HG02588 (cell line): ENCODE measurements around the gene BTC.
A peak's percentile ranks its signal among the peaks of the same experiment; 100 is the strongest.
"Not testable (repeated sequence)": the region's sequence is repeated elsewhere in the genome, so short reads cannot be mapped to it uniquely, and the experiment has no call there.

ENCODE experiments used
- ATAC-seq: cut with Tn5 transposase; IDR thresholded peaks from one replicate; pipeline ENCODE4 v1.9.1; 2021; ENCODE audit warnings: mild to moderate bottlenecking, moderate library complexity; ENCODE audit not compliant: unreplicated experiment

BTC gene, protein sequence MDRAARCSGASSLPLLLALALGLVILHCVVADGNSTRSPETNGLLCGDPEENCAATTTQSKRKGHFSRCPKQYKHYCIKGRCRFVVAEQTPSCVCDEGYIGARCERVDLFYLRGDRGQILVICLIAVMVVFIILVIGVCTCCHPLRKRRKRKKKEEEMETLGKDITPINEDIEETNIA

DNA sequence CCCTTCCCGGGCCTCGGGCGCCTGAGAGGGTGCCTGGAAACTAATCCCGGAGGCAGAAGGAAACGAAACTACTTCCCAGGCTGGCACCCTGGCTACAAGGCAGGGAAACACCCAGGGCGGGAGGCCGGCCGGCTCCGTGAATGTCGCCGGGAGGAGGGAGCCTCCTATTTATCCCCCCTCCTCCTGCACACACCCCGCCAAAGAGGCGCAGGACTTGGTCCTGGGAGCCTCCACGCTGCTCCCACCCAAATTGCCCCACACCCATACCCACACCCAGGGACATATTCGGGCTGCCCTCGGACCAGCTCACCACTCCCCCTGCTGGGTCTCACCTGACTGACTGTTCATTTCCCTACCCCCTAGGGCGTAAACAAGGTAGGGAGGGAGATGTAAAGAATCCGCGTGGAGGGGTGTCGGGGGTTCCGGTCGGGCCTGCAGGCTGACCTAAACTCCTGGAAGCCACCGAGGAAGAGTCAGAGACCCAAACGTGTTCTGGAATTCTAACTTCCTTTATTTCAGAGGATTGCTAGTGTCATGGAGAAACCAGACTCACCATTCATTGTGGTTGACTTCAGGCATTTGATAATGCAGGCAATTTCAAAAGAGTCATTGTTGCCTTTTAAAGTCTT, at the start of gene BTC:
Gene BTC (minus strand): TSS at position 142 of the 629 bp plus-strand sequence. CDS start 198 bp downstream, outside the sequence.
- ATAC-seq = no peak

DNA sequence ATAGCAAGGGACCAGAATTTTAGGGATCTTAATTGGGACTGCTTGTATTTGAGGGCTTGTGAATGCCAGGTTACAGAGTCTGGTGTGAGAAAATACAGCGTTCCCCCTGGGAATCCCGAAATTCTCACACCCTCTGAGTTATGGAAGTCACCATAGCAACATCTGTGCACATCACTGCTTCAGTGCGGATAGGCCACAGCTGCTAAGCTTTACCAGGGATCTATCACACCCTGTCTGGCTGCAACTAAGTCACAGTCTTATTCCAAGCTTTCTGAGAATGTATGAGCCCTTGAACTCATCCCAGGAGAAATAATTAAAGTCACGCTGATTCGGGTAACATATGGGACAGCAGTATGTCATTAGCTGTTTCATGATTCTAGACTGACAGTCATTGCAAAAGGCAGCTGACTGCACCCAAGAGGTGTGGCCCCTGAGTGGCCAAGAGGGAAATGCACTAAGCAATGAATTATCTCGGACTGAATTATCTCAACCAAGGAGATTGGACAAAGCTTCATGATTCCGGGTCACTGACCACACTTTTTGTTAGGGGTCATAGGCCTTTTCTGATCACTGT, 46.7 kb upstream of the BTC start:
- no peak for ATAC-seq

DNA sequence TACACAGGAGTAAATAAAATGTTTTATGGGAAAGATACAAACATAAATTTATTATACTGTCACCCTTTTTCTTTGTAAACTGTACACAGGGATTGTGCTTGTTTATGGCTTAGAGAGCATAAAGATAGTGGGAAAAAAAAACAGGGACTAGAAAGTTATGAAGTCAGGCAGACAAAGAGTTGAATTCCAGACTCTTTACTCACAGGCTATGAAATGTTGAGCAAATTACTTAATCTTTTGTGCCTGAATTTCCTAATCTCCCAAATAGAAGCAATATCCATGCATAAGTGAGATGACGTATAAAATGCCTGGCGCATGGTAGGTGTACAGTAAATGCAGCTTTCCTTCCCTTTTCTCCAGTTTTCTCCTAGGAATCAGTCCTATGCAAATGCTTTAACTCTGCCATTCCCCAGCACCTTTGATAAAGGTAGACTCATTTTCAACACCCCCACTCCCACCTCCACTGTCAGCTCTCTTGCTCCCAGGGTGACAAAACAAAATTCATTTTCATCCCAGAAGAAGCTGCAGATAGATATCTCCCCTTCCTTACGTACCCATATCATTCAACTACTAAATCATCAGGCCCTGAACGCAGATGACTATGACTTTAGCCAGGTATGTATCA, 44.5 kb upstream of the BTC start:
- no peak for ATAC-seq

DNA sequence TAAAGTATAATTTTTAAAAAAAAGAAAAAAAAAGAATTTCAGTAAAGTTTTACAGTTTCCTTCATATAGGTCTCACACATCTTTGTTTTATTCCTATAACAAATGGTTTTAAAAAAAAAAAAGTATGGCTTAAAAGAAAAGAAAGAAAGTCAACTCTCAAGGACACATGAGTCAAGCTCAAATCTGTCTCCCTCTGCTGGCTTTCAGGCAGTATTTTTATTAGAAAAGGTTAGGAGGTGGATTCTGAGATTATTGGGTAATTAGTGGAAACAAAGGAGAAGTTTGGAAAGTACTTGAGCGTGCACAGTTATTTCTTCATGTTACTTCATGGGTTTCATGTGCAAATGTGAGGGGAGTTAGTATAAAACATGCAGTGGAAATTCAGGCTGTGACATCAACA, 36.6 kb upstream of the BTC start:
- no peak for ATAC-seq

DNA sequence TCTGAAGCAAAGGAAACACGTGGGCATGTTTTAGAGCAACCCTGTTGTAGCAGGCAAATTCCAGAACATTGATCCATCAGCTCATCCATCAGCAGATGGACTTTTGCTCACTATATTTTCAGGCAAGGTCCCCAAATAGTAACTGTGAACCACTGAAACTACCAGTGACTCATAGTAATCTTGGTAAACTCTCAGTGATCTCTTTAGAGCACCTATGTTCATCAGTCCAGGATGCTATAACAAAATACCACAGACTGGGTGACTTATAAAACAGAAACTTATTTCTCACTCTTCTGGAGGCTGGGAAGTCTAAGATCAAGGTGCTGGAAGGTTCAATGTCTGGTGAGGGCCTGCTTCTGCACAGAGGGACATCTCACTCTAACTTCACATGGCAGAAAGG, 28.9 kb upstream of the BTC start:
- ATAC-seq = peak; percentile 60

DNA sequence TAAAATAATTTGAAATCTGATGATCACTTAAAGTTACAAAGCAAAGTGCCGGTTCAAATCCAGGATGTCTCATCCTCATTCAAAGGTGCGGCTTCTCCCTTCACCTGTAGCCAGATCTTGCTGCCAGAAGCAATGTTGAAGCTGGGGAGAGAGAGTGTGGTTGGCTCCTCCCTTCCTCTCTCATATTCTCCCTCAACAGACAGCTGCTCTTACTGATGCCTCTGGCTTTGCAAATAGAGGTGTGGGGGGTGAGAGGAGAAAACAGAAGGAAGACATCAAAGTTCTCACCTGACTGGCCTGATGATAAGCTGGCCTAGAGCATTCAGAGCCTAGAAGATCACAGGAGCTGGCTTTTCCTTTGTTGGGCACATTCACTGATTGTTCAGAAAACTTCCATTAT, 28.3 kb upstream of the BTC start:
- no peak for ATAC-seq

DNA sequence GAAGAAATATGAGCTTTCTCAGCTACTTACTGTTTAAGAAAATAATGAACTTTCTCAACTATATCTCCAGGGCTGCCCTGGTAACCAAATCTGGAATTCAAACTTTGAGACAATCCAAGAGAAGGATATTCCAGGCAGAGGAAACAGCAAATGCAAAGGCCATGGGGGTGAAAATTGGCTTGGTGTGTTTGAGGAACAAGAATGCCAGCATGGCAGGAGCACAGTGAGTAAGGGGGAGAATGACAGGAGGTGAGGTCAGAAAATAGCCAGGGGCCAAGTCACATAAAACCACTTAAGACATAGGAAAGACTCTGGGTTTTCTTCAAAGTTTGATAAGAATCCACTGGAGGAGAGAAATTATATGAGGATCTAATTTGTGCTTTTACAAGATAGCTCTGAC, 27.2 kb upstream of the BTC start:
- no peak for ATAC-seq

DNA sequence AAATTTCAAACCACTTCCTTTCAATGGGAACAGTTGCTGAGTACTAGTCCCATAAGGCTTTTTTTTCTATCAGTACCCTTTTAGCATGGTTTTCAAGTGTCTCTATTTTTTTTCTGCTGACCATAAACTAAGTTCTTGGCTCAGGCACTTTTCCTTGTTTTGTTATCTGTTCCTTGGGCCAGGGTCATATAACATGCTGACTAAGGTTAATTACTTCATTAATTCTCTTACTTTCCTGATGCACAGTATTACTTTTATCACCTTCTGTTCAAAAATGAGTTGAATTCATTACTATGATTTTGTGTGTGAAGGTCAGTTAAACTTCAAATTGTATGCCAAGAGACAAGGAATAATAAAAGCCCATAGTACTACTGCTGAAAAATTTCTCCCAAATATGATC, 19.7 kb upstream of the BTC start:
- ATAC-seq = no peak

DNA sequence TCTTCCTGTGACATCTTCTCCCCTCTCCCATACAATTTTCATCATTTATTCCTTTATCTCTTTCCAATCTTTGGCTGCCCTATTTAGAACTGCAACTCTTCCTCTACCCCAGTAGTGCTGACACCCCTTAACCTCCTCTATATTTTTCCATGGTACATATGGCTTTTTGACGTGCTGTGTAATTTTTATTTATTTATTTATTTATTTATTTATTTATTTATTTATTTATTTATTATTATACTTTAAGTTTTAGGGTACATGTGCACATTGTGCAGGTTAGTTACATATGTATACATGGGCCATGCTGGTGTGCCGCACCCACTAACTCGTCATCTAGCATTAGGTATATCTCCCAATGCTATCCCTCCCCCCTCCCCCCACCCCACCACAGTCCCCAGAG, 17.7 kb upstream of the BTC start:
- ATAC-seq = not testable (repeated sequence)

DNA sequence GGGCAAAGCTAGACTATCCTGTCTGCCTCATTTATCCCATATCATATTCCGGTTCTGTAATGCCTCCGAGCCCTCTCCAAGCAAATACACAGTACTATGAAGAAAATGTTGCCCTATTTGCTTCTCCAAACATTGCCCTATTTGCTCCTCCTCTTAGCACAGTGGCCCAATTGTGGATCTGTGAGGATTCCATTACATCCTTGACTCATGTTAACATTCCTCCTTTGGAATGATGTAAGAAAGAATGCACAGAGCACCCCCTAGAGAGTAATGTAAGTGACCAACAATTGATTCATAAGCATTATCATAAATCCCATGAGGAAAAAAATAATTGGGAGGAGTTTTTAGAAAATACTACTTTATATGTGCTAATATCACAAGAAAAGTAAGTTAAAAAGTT, 11.3 kb upstream of the BTC start:
- no peak for ATAC-seq

DNA sequence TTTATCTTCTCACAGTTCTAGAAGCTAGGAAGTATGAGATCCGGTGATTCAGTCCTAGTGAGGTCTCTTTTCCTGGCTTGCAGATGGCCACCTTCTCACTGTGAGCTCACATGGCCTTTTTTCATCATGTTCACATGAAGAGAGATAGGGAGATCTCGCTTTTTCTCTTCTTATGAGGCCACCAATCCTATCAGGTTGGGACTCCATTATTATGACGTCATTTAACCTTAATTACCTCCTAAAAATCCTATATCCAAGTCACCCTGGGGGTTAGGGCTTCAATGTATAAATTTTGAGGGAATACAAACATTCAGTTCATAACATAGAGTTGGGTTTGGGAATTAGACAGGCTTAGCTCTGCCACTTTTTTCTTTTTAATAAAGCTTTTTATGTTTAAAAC, 6.0 kb upstream of the BTC start:
- ATAC-seq = no peak

DNA sequence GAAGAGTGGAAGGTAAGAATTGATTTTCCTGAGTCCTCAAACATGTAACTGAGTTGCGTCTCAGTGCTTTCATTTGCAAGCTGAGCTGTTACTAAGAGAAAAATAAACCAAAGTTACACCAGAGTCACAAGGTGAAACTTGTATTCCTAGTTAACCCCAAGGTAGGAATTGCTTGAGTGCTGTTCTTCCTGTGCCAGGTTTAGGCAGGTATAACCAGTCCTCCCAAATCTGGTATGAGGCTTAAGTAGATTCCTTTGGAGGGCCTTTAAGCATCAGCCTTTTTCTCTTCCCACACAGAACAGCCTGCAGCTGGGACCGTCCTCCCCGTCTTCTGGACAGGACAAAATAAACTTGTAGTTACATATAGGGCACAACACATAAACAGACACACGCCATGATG, 2.3 kb upstream of the BTC start:
- ATAC-seq = no peak

DNA sequence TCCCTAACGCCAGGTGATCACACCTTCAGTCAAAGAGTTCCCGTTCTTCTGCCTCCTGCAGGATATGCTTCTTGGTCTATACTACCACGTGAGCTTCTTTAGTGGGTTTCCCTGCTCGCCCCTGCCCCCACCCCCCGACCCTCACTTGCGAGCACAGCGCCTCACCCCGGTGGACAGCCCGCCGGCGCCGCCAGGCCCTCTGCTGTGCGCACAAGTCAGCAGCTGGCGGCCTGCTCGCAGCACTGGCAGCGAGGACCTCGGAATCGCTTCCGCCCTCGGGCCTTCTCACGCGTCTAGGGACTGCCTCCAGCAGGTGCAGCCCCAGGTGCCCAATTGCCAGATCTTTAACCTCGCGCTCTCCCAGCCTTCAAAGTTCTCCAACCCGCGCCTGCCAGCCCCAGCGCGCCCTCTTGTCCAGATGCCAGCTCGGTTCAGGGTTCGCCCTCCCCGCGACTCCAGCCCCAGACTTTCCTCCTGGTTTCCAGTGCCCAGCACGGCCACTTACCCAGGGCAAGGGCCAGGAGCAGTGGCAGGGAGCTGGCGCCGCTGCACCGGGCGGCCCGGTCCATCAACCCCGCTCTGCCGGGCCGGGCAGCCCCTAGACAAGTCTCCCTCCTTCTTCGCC, 454 bp downstream of the BTC start:
- ATAC-seq = no peak

DNA sequence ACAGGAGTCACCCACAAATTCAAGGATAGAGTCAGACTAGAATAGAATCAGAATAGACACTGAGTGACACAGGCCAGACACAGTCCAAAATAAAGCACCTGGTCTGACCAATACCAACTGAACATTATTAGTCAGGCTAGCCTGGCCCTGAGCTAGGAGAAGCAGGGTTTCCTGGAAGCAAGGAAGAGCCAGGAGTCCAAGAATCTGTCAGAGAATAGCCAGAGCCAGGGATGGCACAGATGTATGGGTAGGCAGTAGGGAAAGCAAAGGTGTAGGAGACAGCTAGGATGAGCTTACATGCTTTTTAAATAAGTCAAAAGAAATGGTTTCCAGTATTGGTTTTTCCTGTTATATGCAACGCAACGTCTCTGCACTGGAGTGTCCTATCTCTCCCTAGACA, 3.7 kb downstream of the BTC start:
- ATAC-seq = no peak

DNA sequence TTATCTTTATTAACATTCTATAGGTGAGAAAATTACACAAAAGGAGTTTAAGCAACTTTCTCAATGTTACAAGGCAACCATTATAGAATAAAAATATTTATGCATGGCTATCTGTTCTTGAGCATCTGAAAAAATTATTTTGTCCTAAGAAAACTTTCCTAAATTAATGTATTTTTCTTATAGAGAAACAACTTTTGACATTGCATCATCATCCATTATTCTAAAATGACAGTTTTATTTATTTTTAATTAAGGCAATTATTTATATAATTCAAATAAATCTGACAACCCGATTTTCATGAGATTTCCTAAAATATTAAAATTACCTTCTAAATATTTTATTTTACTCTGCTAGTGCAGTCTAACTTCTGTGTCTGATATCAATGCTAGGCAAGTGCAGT, 4.8 kb downstream of the BTC start:
- no peak for ATAC-seq

DNA sequence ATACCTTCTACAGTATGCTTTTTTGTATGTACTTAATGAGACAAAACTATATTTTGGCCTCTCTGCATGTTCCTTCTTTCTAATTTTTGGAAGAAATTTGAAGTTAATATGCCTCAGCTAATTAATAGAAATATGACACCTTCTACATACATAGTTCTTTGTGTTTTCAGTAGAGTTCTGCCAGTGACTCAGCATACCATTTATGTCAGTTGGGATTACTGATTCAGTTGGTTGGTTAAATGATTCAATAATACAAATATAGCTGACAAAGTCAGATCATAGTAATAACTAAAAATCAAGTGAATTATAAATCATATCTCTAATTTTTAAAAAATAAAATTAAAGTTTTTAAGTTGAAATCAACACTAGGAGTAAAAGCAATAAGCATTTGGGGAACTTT, 16.8 kb downstream of the BTC start:
- no peak for ATAC-seq

DNA sequence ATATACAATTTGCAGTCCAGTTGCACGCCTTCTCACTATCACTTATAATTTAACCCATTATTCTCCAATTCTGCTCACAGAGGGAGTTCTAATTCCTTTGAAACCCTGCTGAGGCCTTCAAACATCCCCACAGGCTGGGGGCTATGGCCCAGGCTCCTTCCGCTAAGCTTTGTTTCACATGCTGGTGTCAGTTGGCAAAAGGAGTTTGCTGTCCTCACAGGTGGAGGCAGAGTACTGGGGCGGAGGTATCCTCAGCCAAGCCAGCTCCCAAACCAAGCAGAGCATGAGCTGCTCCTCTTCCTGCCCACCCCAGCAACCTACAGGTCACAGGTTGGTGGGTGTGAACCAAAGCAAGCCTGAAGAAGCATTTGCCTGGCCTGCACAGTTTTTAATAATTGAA, 21.5 kb downstream of the BTC start:
- ATAC-seq = no peak

DNA sequence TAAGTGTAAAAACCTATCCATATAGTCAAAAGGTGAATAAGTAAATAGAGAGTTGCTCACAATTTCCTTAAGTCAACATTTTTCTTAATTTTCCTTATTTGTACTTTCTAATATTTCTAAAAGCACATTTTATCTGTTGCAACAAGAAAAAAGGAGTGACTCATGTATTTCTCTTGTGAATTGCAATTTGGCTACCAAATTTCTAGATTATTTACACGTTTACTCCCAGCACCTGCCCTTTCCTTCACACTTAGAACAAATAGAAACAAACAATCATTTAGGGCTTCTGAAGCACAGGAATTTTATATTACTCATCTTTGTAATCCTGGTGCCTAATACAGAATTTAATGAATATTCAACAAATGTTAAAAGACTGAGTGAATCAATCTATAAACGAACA, 22.2 kb downstream of the BTC start:
- no peak for ATAC-seq

DNA sequence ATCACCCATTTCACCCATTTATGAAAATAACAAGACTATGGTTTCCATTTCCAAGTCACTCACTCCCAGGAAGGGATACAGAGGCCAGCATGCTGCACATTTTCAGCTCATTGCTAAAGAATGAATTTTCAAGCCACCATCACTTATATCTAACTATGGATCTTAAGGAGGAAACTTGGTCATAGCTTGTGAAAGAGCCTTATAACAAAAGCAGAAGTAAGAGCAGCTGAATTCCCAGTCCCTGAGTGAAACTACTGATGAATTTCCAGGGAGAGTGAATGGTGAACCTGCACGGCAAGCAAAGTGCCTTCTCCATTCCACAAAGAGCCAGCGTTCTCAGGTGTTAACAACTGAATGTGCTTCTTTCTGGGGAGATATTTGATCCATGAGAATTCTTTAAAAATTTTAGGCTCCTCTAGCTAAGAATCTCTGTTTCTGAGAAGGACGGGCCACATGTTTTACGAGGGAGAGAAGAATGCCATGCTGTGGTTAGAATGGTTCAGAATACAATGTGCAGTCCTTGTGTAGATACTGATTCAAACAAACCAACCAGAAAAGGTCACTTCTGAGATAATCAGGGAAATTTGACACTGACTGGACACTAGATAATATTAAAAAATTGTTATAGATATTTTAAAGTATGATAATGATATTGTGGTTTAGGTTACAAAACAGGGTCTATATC, 24.0 kb downstream of the BTC start:
- ATAC-seq = no peak

DNA sequence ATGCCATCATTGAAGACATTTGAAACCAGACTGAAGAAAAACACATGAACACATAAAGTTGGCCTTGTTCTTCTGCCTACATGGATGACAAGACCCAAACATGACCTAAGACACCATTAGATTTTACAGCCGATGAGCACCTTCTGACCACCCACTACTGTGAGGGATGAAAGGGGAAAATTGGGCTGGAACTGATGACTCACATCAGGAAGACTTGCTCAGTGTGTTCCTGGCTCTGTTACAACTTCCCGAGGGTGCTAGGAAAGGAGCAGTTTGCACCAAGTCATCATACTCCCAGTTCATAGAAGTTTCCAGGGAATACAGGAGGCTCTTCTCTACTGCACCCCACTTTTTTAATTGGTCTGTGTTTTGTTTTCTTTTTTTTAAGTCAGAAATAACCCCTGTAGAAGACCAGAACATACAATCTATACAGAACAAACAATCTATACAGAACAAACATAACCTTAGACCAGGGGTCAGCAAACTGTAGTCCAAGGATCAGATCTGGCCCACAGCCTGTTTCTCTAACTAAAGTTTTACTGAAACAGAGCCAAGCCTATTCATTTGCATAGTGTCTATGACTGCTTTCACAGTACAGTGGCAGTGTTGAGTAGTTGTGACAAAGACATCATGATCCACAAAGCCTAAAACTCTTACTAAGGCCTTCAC, 25.3 kb downstream of the BTC start:
- ATAC-seq = peak; percentile 51

DNA sequence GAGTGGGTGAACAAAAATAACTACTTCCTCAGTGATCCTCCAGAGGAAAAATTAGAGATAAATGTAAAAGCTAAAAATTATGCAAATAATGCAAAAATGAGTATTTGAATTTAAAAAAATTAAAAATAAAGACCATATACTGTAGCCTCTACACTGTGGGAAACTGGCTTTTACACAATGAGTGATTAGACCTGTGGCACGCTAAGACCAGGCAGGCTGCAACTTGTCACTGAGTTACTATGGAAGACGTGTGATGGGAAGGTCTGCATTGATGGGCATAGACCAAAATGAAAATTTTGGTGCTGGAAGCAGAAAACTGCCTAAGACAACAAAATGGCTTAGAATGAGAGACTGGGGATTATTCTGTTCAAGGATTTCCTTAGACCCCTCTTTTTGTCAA, 30.2 kb downstream of the BTC start:
- ATAC-seq = no peak
